ENCODE data around the gene PARD6B.

Gene PARD6B

DNA sequence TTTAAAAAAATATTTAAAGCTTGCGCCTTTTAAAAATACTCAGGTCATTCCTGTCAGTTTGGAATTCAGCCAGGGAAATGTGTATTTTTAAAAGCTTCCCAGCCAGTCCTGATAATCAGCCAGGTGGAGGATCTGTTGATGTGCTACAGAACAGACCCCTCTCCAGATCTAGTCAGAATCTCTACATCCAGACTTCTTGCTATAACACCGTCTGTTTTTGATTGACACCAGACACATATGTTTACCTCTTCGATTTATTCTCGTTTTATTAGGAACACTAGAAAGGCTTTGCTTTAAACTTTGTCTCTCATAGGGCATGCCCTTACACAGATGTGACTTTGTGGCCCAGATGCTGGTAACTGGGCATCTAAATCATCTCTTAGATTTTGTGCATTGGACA, 11.7 kb downstream of the PARD6B start:
- TF ChIP-seq GATA3 (IDR thresholded peaks at IDR 0.05; ENCODE audit: low read depth, low read length) (no peak), GATA2 (IDR thresholded peaks at IDR 0.05; ENCODE audit: low read depth, low read length) (peak; percentile 58)

DNA sequence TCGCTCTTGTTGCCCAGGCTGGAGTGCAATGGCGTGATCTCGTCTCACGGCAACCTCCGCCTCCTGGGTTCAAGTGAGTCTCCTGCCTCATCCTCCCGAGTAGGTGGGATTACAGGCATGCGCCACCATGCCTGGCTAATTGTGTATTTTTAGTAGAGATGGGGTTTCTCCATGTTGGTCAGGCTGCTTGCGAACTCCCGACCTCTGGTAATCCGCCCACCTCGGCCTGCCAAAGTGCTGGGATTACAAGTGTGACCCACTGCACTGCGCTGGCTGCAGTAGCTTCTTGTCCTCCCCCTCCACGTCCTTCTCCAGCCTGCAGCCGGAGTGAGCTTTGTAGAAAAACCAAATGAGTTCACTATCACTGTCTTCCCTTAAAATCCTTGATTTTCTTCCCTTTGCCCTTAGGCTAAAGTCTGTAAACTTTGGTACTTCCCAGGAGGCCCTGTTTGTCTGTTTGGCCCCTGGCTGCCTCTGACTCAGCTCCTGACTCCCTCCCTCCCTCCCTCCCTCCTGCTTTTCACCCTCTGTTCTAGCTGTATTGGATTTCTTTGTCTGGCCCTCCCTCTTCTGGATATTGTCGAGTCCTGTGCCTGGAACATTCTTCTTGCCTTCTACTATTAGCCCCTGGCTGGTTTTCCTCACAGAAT, 12.9 kb downstream of the PARD6B start:
- TF ChIP-seq GATA2 (IDR thresholded peaks at IDR 0.05; ENCODE audit: low read depth, low read length) (no peak), GATA3 (IDR thresholded peaks at IDR 0.05; ENCODE audit: low read depth, low read length) (no peak)

DNA sequence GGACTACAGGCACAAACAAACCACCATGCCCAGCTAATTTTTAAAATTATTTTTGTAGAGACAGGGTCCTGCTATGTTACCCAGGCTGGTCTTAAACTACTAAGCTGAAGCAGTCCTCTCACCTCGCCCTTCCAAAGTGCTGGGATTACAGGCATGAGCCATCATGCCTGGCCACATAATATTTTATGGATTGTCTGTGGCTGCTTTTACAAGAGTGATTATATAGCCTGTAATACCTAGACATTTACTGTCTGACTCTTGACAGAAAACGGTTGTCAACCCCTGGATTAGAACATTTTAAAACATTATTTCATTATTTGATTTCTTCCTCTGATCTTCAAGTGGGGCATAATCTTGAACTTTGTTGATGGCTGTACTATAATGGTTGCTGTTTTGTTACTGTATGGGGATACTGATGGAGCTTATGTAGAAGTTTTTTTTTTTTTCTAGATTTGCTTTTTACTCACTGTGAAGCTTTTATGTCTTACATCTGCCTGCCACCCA, 14.3 kb downstream of the PARD6B start:
- no peak for TF ChIP-seq GATA2 (IDR thresholded peaks at IDR 0.05; ENCODE audit: low read depth, low read length)
- TF ChIP-seq GATA3 (IDR thresholded peaks at IDR 0.05; ENCODE audit: low read depth, low read length), result no peak

DNA sequence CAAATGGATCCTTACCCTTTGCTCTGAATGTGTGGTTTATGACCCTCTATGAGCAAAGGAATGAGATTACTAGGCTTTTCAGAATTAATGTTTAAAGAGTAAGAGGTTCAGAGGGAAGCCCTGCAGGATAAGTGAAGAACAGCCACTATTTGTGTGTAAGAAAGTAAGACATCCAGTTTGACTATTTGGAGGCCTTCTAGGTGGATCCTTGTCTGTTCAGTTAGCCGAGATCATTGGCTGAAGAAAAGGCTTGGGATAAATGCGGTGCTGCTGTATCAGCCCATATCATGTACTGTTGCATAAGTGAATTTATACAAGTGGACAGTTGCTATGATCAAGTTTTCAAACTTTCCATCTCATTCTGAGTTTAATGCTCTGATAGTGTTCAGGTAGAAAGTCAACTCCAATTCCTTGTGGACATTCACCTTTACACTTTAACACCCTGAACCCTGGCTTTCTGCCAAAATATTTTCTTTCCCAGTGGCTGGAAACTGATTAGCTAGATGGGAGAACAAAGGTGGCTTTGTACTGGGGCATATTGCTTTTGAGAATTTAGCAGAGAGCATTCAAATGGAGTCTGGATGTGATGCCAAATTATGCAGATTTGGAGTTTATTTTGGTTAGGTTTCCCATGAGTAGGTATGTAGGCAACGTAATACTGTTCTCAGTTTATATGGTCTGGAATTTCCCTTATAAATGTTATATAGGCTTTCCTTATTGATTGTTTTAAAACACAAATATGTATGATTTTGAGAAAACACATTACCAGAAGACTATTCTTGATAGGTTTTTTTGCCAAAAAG, 15.0 kb downstream of the PARD6B start:
- no peak for TF ChIP-seq GATA2 (IDR thresholded peaks at IDR 0.05; ENCODE audit: low read depth, low read length)
- no peak for TF ChIP-seq GATA3 (IDR thresholded peaks at IDR 0.05; ENCODE audit: low read depth, low read length)

DNA sequence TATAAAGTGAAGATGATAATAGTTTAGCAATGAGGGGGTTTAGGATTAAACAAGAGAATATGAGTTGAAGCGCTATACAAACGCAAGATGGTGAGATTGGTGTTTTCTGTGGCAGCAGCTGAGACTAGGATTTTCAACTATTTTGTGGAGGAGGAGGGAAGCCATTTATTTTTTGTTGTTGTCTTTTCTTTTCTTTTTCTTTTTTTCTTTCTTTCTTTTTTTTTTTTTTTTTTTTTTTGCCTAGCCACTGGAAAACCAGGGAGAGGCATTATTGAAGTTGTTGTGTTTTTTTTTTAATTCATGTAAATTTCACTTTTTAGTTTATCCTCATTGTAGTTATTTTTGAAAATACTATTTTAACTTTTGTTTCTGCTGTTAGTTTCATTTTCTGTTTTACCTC, 15.9 kb downstream of the PARD6B start:
- TF ChIP-seq GATA2 (IDR thresholded peaks at IDR 0.05; ENCODE audit: low read depth, low read length), result no peak
- no peak for TF ChIP-seq GATA3 (IDR thresholded peaks at IDR 0.05; ENCODE audit: low read depth, low read length)

DNA sequence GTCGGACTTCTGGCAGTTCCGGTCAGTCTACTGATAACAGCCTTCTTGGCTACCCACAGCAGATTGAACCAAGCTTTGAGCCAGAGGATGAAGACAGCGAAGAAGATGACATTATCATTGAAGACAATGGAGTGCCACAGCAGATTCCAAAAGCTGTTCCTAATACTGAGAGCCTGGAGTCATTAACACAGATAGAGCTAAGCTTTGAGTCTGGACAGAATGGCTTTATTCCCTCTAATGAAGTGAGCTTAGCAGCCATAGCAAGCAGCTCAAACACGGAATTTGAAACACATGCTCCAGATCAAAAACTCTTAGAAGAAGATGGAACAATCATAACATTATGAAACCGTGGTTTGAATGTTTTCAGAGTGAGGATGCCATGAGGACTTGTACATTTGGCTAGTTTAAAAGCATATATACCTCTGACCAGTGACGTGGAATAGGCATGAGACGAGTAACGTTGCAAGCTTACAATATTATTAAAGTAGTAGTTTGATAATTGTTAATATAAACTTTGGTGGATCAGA, 18.8 kb downstream of the PARD6B start:
- TF ChIP-seq GATA3 (IDR thresholded peaks at IDR 0.05; ENCODE audit: low read depth, low read length) (no peak), GATA2 (IDR thresholded peaks at IDR 0.05; ENCODE audit: low read depth, low read length) (no peak)

DNA sequence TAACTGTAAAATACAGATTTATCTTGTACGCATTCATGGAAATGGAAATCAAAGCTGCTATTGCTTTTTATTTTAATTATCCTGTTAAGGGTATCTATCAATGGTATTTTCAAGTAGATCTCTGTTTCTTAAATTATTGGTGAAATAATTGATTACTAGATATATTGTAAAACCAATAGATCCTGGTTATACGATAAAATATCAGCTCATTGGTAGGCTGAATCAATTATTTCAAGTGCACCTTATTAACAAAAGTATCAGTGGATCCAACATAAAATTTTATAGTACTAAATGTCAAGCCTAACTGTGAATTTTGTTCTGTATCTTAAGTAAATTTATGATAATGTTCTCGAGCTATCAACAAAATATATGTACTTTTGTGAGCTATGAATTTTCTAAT, 21.8 kb downstream of the PARD6B start:
- TF ChIP-seq GATA2 (IDR thresholded peaks at IDR 0.05; ENCODE audit: low read depth, low read length), result no peak
- no peak for TF ChIP-seq GATA3 (IDR thresholded peaks at IDR 0.05; ENCODE audit: low read depth, low read length)

DNA sequence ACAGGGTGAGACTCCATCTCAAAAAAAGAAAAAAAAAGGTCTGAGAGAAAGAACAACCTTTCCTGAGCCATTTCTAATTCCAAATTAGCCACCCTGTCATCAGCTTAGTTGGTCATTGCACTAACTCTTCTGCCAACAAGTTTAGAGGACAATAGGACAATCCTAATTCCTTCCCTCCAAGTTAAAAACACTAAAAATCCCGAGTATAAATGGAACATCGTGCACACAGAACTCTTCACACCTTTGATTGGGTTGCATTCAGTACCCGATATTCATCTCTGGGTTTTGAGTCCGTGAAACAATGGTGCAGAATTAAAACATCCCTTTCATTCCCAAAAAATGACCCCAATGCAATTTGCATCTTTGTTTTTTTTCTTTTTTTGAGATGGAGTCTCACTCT, 23.0 kb downstream of the PARD6B start:
- no peak for TF ChIP-seq GATA3 (IDR thresholded peaks at IDR 0.05; ENCODE audit: low read depth, low read length)
- no peak for TF ChIP-seq GATA2 (IDR thresholded peaks at IDR 0.05; ENCODE audit: low read depth, low read length)

DNA sequence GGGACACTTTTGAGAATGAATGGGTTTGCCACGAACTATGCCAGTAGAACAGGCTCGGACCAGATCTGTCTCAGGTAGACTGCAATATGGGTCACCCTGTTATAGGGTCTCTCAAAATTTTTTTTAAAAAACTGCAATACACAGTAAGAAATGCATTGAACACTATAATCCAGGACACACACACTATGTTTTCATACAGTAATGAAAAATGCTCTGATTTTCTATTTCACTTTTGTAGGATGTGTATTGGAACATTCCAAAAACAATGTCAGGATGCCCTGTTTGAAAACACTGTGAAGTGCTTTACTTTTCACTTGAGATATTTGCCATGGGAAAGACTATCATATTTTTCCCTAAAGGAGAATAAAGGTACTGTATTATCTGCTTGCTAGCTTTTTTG, 25.1 kb downstream of the PARD6B start:
- TF ChIP-seq GATA2 (IDR thresholded peaks at IDR 0.05; ENCODE audit: low read depth, low read length) (no peak), GATA3 (IDR thresholded peaks at IDR 0.05; ENCODE audit: low read depth, low read length) (no peak)

DNA sequence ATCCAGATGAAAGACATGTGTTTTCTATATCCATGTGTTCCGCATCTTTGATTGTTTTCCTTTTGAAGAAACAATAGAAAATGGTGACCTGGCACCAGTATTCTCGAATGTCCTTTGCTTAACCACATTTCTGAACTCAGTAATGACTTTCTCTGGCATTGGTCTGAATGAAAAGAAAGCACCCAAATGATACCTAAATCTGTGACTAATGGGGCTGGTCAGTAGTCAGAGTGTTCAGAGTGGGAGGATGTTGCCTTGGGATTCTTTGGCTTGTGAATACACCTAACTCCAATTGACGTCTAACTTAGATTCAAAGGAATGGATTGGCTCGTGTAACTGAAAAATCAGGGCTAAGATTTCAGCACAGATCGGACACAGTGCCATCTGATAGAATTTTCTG, 27.1 kb downstream of the PARD6B start:
- TF ChIP-seq GATA2 (IDR thresholded peaks at IDR 0.05; ENCODE audit: low read depth, low read length), result no peak
- TF ChIP-seq GATA3 (IDR thresholded peaks at IDR 0.05; ENCODE audit: low read depth, low read length), result no peak

DNA sequence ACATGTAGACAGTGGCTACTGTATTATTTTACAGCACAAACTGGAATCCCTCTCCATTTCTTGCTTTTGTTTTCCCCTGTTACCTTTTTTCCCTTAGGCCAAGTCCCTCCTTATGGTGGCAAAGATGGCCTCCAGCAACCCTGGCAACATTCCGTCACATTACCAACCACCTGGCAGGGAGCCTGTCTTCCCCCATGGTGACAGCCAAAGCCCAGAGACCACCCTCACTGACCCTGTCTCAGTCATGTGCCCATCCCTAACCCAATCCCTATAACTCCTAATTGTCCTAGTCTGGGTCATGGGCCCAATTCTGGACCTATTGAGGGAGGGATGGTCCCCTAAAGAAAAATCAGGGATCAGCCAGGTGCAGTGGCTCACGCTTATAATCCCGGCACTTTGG, 27.6 kb downstream of the PARD6B start:
- no peak for TF ChIP-seq GATA2 (IDR thresholded peaks at IDR 0.05; ENCODE audit: low read depth, low read length)
- no peak for TF ChIP-seq GATA3 (IDR thresholded peaks at IDR 0.05; ENCODE audit: low read depth, low read length)

DNA sequence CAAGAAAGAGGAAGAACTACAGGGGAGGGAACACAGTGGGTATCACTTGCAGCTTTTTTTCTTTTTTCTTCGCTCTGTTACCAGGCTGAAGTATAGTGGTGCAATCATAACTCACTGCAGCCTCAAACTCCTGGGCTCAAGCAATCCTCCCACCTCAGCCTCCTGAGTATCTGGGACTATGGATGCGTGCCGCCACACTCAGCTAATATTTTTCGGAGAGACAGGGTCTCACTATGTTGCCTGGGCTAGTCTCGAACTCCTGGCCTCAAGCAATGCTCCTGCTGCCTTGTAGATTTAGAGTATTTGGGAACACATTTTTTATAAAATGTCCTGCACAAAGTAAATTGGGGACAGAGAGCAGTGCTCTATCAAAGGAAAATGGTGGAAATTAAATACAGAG, 28.3 kb downstream of the PARD6B start:
- TF ChIP-seq GATA2 (IDR thresholded peaks at IDR 0.05; ENCODE audit: low read depth, low read length), result no peak
- no peak for TF ChIP-seq GATA3 (IDR thresholded peaks at IDR 0.05; ENCODE audit: low read depth, low read length)

DNA sequence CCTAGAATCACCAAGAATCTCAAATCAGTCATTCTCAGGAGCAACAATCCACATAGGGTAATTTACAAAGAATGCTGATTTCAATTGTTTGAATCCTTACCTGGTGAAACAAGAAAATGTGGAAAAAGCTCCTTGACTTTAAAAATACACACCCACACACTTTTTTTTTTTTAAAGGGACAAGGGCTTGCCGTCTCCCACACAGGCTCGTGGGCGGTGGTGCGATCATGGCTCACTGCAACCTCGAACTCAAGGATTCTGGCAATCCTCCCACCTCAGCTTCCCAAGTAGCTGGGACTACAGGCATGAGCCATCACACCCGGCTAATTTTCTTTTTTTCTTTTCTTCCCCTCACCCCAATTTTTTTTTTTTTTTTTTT, 30.7 kb downstream of the PARD6B start:
- TF ChIP-seq GATA2 (IDR thresholded peaks at IDR 0.05; ENCODE audit: low read depth, low read length) (no peak), GATA3 (IDR thresholded peaks at IDR 0.05; ENCODE audit: low read depth, low read length) (no peak)

DNA sequence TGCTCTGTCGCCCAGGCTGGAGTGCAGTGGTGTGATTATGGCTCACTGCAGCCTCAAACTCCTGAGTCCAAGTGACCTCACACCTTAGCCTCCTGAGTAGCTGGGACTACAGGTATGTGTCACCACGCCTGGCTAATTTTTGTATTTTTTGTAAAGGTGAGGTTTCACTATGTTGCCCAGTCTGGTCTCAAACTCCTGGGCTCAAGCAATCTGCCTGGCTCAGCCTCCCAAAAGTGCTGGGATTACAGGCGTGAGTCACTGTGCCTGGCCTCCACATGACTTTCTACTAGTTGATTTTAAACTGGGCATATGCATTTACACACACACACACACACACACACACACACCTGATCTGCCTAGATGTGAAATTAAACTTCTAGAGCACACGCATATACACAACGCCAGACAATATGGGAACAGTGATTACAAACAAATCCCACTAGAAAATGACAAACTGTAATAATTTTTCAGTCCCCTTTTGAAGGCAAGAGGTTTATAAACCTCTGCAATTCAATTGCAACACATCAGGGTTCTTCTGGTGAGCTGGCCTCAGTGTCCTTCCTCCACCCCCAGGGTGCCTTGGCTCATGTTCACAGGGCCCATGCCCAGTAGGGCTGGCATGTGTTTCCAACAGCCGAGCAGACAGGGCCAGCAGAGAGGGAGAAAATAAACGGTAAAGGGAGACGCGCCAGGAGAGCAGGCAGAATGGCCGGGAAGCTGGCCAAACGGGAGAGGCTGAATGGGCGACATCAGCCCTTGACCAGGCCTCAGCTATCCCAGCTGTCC, 31.2 kb downstream of the PARD6B start:
- TF ChIP-seq GATA2 (IDR thresholded peaks at IDR 0.05; ENCODE audit: low read depth, low read length) (no peak), GATA3 (IDR thresholded peaks at IDR 0.05; ENCODE audit: low read depth, low read length) (no peak)
